GM10266 (cell line): ENCODE results near the gene ITPR1.
"Not testable (repeated sequence)": the region's sequence is repeated elsewhere in the genome, so short reads cannot be mapped to it uniquely, and the experiment has no call there.

Experiments
- DNase-seq: peaks from one replicate; pipeline ENCODE4 v3.0.0; 2012; ENCODE audit errors: extremely low spot score
- TF ChIP-seq, protein P1 (sequence below): IDR thresholded peaks from 2 replicates; pipeline ENCODE4 v1.5.1; 2012; ENCODE audit warnings: mild to moderate bottlenecking, low read depth; ENCODE audit not compliant: control insufficient read depth, insufficient read depth; ENCODE audit errors: missing control alignments

Gene ITPR1

DNA sequence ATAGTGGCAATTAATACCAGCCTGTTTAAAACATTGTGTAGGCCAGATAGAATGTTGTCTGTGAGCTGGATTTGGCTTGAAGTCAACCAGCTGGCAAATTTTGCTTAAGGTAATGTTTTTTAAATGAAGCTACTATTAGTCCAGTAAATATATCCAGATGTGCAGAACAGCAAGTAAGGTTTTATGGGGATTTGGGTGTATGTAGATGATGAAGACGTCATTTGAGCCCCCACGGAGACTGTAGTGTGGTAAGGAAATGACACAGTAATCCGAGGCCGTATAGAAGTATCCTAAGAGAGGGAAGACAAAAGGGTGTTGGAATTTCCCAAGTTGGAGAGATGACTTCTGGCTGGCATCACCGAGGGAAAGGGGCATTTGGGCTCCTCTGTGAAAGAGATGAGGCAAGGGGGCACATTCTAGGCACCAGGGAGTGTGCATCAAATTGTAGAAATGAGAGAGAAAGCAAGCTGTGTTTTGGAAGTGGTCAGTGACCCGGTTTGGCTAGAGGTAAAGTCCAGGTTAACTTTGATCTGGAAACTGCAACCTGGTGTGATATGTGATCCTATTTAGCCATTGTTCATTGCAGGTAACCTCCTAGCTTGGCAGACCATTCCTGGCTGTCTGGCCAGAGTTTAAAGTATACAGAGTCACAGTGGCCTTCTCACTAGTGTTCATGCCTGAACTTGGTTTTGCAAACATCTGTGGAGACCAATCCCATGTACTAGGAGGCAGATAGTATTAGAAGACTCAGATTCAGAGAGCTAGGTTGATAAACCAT is 104.2 kb downstream of the ITPR1 start:
- TF ChIP-seq, protein P1, sequence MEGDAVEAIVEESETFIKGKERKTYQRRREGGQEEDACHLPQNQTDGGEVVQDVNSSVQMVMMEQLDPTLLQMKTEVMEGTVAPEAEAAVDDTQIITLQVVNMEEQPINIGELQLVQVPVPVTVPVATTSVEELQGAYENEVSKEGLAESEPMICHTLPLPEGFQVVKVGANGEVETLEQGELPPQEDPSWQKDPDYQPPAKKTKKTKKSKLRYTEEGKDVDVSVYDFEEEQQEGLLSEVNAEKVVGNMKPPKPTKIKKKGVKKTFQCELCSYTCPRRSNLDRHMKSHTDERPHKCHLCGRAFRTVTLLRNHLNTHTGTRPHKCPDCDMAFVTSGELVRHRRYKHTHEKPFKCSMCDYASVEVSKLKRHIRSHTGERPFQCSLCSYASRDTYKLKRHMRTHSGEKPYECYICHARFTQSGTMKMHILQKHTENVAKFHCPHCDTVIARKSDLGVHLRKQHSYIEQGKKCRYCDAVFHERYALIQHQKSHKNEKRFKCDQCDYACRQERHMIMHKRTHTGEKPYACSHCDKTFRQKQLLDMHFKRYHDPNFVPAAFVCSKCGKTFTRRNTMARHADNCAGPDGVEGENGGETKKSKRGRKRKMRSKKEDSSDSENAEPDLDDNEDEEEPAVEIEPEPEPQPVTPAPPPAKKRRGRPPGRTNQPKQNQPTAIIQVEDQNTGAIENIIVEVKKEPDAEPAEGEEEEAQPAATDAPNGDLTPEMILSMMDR: no peak
- no peak for DNase-seq

DNA sequence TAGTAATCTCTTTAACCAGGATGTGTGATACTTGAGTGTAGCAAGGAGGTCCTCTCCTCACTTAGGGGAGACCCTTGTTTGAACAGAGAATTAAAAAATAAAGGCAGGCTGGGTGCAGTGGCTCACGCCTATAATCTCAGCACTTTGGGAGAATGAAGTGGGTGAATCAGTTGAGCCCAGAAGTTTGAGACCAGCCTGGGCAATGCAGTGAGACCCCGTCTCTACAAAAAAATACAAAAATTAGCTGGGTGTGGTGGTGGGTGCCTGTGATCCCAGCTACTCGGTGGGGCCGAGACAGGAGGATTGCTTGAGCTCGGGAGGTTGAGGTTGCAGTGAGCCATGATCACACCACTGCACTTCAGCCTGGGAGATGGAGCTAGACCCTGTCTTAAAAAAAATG is 105.1 kb downstream of the ITPR1 start:
- not testable (repeated sequence) for DNase-seq

DNA sequence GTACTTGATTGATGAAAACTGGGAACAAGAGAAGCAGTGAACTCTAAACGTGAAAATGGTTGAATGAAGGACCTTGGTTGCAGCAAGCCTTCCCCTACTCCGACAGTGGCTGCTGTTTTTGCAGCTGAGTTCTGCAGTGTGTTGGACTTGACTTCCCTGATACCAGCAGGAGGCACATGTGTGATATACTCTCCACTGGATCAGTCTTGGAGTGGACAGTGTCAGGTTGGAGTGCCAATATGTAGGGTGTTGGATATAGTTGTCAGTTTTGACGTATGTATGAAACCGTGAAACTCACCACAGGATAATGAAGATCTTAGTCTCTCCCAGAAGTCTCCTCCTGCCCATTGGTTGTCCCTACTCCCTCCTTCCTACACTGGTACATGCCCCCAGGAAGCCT is 106.5 kb downstream of the ITPR1 start:
- DNase-seq: no peak
- TF ChIP-seq, protein P1: no peak

DNA sequence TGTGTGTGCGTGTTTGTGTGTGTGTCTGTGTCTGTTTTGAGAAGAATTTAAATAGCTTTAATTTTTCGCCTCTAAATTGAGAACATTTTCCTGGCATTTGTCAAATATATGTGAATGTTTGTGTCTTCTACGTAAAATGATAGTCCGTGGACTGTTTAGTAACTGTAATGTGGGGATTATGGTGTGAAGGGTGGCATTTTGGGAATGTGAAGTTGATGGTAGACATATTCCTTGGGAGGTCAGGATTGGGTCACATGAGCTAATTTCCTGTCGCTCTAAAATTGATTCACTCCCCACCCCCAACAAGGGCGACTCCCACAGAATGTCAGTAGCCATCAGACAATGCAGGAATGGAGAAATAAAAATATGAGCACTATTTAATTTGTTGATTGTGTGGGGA is 107.3 kb downstream of the ITPR1 start:
- TF ChIP-seq, protein P1: no peak
- no peak for DNase-seq

DNA sequence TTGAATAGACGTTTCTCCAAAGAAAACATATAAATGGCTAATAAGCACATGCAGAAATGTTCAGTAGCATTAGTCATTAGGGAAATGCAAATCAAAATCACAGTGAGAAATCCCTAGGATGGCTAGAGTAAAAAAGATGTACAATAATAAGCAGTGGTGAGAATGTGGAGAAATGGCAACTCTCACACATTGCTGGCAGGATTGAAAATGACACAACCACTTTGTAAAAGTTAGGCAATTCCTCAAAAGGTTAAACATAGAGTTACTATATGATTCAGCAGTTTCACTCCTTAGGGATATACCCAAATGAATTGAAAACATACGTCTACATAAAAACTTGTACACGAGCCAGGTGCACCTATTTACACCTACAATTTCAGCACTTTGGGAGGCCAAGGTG is 108.7 kb downstream of the ITPR1 start:
- no peak for DNase-seq
- TF ChIP-seq, protein P1: no peak

DNA sequence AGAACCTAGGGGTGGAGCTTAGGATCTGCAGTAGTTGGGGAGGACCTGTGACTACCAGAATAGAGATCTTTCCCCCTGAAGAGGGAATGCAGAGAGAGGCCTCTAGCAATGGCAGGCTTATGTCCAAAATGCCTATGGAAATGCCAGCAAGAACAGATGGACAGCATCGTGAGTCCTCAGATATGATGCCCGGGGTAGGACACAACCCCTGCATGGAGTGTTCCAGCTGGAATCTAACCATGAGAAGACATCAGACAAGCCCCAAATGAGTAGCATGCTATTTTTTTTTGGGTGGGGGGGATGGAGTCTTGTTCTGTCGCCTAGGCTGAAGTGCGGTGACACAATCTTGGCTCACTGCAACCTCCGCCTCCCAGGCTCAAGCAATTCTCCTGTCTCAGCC is 111.5 kb downstream of the ITPR1 start:
- DNase-seq: no peak
- TF ChIP-seq, protein P1: no peak

DNA sequence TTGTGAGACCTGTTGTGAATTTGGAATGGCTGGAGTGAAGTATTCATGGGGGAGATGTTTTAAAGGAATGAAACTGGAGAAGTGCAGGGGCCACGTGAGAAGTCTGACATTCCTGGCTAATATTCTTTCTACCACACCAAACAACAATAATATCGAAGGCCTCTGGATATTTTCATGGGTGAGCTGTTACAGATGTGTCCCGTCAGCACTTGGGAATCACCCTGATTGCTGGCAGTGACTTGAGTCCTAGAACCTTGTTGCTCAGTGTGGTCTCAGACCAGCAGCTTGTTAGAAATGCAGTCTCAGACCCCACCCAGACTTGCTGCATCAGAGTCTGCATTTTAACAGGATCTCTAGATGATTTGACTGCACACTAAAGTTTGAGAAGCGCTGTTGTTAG is 113.8 kb downstream of the ITPR1 start:
- TF ChIP-seq, protein P1: no peak
- DNase-seq: no peak

DNA sequence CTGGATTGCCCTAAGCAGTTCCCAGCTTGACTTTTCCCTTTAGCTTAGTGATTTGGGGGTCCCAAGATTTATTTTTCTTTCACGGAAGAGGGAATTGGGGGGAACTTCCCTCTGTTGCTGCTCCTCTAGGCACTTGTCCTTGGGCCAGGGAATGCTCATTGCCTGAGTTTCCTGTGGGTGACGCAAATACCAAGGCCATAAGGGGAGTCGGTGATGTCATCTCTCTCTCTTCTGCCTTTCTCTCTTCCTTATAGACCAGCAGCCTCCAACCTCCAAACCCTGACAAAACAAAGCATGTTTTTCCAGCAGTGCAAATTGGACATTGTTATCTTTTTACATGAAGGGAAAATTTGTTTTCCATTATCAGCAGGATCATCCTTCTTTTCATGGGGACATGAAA is 120.2 kb downstream of the ITPR1 start:
- TF ChIP-seq, protein P1: no peak
- no peak for DNase-seq
